ENCODE measurements around the gene PDE1C. TPM values are rescaled to one million over a fixed set of nuclear protein-coding genes. Genes with fewer than 3 reads are reported as not detected.

PDE1C gene
- total and polyA plus RNA-seq, 7 experiments from 2014 or later = 0.21 TPM; not detected in 6

- Mint-ChIP-seq H3K4me1 (no peaks in the 10 kb centered on the region), H3K27me3 (no peaks in the 10 kb centered on the region), H3K36me3 (no peaks in the 10 kb centered on the region), H3K4me3 (no peak overlapping the region), H3K9me3 (peaks cover 0 to 28% (median 7%) of the 10 kb centered on the region in 11 donors), H3K27ac (no peak overlapping the region)
- Histone ChIP-seq H3K27me3 (ENCODE audit: control insufficient read depth in 2 of 2, insufficient read depth in 2 of 2, low read length in 2 of 2) (no peaks in the 10 kb centered on the region), H3K4me3 (ENCODE audit: low read length) (no peak overlapping the region), H3K27ac (ENCODE audit: low read depth, low read length) (no peak overlapping the region), H3K4me1 (ENCODE audit: control insufficient read depth in 2 of 2, insufficient read depth in 2 of 2, low read length in 2 of 2) (no peaks in the 10 kb centered on the region), H3K36me3 (ENCODE audit: control insufficient read depth in 2 of 3, insufficient read depth in 3 of 3, low read length in 3 of 3) (no peaks in the 10 kb centered on the region), H3K9me3 (ENCODE audit: control insufficient read depth in 2 of 3, low read length in 3 of 3) (no peaks in the 10 kb centered on the region)
- ChIA-PET POLR2A (no interaction called here), CTCF (no interaction called here)
- ATAC-seq (no peak), DNase-seq (no peak)
- intact Hi-C loops (cut with micrococcal nuclease) = no loop called here
Observed at GRCh38 chr7:32103361-32103760, 33.2 kb upstream of the PDE1C start.

GRCh38 chr7:32102432-32102873, 32.2 kb upstream of the PDE1C start:
- no peak overlapping the region for H3K4me3 ChIP-seq (ENCODE audit: low read length)
- H3K4me1 Mint-ChIP-seq = no peaks in the 10 kb centered on the region
- no peak for DNase-seq
- intact Hi-C loops (cut with micrococcal nuclease) = no loop called here
- CTCF ChIA-PET = no interaction called here
- H3K9me3 Mint-ChIP-seq = peaks cover 0 to 27% (median 6%) of the 10 kb centered on the region in 11 donors
- H3K4me3 Mint-ChIP-seq = no peak overlapping the region
- no peaks in the 10 kb centered on the region for H3K27me3 ChIP-seq (ENCODE audit: control insufficient read depth in 2 of 2, insufficient read depth in 2 of 2, low read length in 2 of 2)
- H3K36me3 Mint-ChIP-seq = no peaks in the 10 kb centered on the region
- H3K27ac ChIP-seq (ENCODE audit: low read depth, low read length) = no peak overlapping the region
- ATAC-seq = no peak
- POLR2A ChIA-PET = no interaction called here
- H3K36me3 ChIP-seq (ENCODE audit: control insufficient read depth in 2 of 3, insufficient read depth in 3 of 3, low read length in 3 of 3) = no peaks in the 10 kb centered on the region
- H3K27ac Mint-ChIP-seq = no peak overlapping the region
- no peaks in the 10 kb centered on the region for H3K27me3 Mint-ChIP-seq
- H3K4me1 ChIP-seq (ENCODE audit: control insufficient read depth in 2 of 2, insufficient read depth in 2 of 2, low read length in 2 of 2) = no peaks in the 10 kb centered on the region
- no peaks in the 10 kb centered on the region for H3K9me3 ChIP-seq (ENCODE audit: control insufficient read depth in 2 of 3, low read length in 3 of 3)

DNA sequence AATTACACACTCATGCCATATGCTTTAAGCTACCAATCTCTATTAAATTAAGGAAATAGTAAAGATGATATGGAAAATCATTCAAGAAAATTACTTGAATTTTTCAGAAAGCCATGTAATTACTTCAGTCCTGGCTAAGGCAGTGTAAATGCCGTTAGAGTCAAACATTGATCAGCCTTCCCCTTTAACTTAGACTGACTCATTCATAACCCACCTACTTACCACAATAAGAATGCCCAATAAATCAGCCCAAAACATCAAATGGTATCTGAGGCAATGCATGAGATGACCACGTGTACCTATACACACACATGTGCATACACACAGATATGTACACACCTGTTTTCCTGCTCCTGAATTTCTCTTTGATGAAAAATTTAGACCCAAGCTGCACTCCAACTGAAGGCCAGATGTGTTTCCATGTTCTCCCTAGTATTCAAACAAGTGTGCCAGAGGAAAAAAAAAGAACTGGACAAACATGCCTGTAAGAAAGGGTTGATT, 30.2 kb upstream of the PDE1C start:
- DNase-seq = no peak
- ATAC-seq = no peak
- H3K27me3 Mint-ChIP-seq = no peaks in the 10 kb centered on the region
- H3K4me1 Mint-ChIP-seq = no peaks in the 10 kb centered on the region
- intact Hi-C loops (cut with micrococcal nuclease) = no loop called here
- no peaks in the 10 kb centered on the region for H3K9me3 ChIP-seq (ENCODE audit: control insufficient read depth in 2 of 3, low read length in 3 of 3)
- H3K4me1 ChIP-seq (ENCODE audit: control insufficient read depth in 2 of 2, insufficient read depth in 2 of 2, low read length in 2 of 2) = no peaks in the 10 kb centered on the region
- POLR2A ChIA-PET = no interaction called here
- peaks cover 0 to 14% (median 3%) of the 10 kb centered on the region in 11 donors for H3K9me3 Mint-ChIP-seq
- H3K27ac ChIP-seq (ENCODE audit: low read depth, low read length) = no peak overlapping the region
- H3K27me3 ChIP-seq (ENCODE audit: control insufficient read depth in 2 of 2, insufficient read depth in 2 of 2, low read length in 2 of 2) = no peaks in the 10 kb centered on the region
- no peak overlapping the region for H3K27ac Mint-ChIP-seq
- no peak overlapping the region for H3K4me3 Mint-ChIP-seq
- H3K4me3 ChIP-seq (ENCODE audit: low read length) = no peak overlapping the region
- H3K36me3 ChIP-seq (ENCODE audit: control insufficient read depth in 2 of 3, insufficient read depth in 3 of 3, low read length in 3 of 3) = no peaks in the 10 kb centered on the region
- H3K36me3 Mint-ChIP-seq = no peaks in the 10 kb centered on the region
- CTCF ChIA-PET = no interaction called here

GRCh38 chr7:32094516-32094915, 24.3 kb upstream of the PDE1C start:
- H3K36me3 Mint-ChIP-seq = peaks cover 0 to 5% (median 0%) of the 10 kb centered on the region in 5 donors
- Histone ChIP-seq H3K27ac (ENCODE audit: low read depth, low read length) (no peak overlapping the region), H3K36me3 (ENCODE audit: control insufficient read depth in 2 of 3, insufficient read depth in 3 of 3, low read length in 3 of 3) (no peaks in the 10 kb centered on the region), H3K27me3 (ENCODE audit: control insufficient read depth in 2 of 2, insufficient read depth in 2 of 2, low read length in 2 of 2) (no peaks in the 10 kb centered on the region), H3K4me1 (ENCODE audit: control insufficient read depth in 2 of 2, insufficient read depth in 2 of 2, low read length in 2 of 2) (no peaks in the 10 kb centered on the region), H3K9me3 (ENCODE audit: control insufficient read depth in 2 of 3, low read length in 3 of 3) (no peaks in the 10 kb centered on the region), H3K4me3 (ENCODE audit: low read length) (no peak overlapping the region)
- no peak overlapping the region for H3K27ac Mint-ChIP-seq
- H3K4me3 Mint-ChIP-seq = no peak overlapping the region
- intact Hi-C loops (cut with micrococcal nuclease) = no loop called here
- no peak for ATAC-seq
- ChIA-PET POLR2A (no interaction called here), CTCF (no interaction called here)
- no peak for DNase-seq
- no peaks in the 10 kb centered on the region for H3K27me3 Mint-ChIP-seq
- H3K4me1 Mint-ChIP-seq = no peaks in the 10 kb centered on the region
- H3K9me3 Mint-ChIP-seq = peaks cover 0 to 9% (median 2%) of the 10 kb centered on the region in 11 donors

DNA sequence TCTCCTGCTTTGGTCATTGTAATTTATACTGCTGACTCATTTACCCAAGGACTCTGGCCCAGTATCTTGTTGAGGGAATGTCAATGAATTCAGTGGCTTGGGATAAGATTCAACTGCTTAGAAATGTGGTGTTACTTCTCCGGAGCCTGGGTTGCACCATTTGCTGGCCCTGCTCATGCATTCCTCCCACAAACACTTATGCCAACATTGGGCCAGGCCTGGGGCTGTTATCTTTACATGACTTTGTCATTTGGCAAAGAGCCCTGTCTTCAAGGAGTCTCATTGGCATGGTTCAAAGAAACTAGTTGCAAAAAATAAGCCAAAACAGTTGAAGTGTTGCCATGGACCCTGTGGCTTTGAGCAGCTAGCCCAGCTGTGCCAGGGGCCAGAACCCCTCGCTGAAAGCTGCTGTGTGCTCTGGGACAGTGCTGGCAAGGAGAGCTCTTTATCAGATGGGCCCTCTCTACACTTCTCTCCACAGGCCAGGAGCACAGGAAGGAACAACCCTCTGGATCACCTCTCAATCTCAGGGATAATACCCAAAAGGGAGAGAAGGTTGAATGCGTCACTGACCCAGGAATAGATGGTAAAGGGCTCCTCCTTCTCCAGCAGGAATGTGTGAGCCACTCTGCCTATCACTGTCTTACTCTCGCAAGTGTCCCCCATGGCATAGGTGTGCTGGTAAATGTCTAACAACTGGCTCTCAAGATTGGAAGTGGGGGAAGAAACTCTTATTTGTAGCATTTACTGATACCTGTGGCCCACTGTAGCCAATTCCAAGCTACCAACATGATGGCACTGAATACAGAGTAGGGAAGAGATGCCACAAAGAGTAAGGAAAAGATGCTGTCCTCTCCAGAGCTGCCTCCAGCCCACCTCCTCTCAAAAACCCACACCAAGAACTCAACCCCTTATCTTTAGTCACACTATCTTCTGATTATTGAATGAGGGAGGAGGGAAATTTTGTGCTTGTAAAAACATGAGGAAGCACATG, 23.5 kb upstream of the PDE1C start:
- no peak overlapping the region for H3K4me3 Mint-ChIP-seq
- H3K4me1 ChIP-seq (ENCODE audit: control insufficient read depth in 2 of 2, insufficient read depth in 2 of 2, low read length in 2 of 2) = no peaks in the 10 kb centered on the region
- ATAC-seq = no peak
- ChIA-PET POLR2A (no interaction called here), CTCF (no interaction called here)
- H3K36me3 Mint-ChIP-seq = peaks cover 0 to 5% (median 0%) of the 10 kb centered on the region in 5 donors
- no peaks in the 10 kb centered on the region for H3K36me3 ChIP-seq (ENCODE audit: control insufficient read depth in 2 of 3, insufficient read depth in 3 of 3, low read length in 3 of 3)
- intact Hi-C loops (cut with micrococcal nuclease) = no loop called here
- H3K27ac Mint-ChIP-seq = no peak overlapping the region
- no peaks in the 10 kb centered on the region for H3K4me1 Mint-ChIP-seq
- H3K27me3 Mint-ChIP-seq = no peaks in the 10 kb centered on the region
- H3K27ac ChIP-seq (ENCODE audit: low read depth, low read length) = no peak overlapping the region
- H3K27me3 ChIP-seq (ENCODE audit: control insufficient read depth in 2 of 2, insufficient read depth in 2 of 2, low read length in 2 of 2) = no peaks in the 10 kb centered on the region
- H3K4me3 ChIP-seq (ENCODE audit: low read length) = no peak overlapping the region
- peaks cover 0 to 9% (median 2%) of the 10 kb centered on the region in 11 donors for H3K9me3 Mint-ChIP-seq
- no peak for DNase-seq
- H3K9me3 ChIP-seq (ENCODE audit: control insufficient read depth in 2 of 3, low read length in 3 of 3) = no peaks in the 10 kb centered on the region

- Mint-ChIP-seq H3K9me3 (peaks cover 0 to 9% (median 2%) of the 10 kb centered on the region in 11 donors), H3K4me1 (no peaks in the 10 kb centered on the region), H3K36me3 (peaks cover 0 to 5% (median 0%) of the 10 kb centered on the region in 5 donors), H3K27me3 (no peaks in the 10 kb centered on the region), H3K4me3 (no peak overlapping the region), H3K27ac (no peak overlapping the region)
- Histone ChIP-seq H3K9me3 (ENCODE audit: control insufficient read depth in 2 of 3, low read length in 3 of 3) (no peaks in the 10 kb centered on the region), H3K4me3 (ENCODE audit: low read length) (no peak overlapping the region), H3K27me3 (ENCODE audit: control insufficient read depth in 2 of 2, insufficient read depth in 2 of 2, low read length in 2 of 2) (no peaks in the 10 kb centered on the region), H3K4me1 (ENCODE audit: control insufficient read depth in 2 of 2, insufficient read depth in 2 of 2, low read length in 2 of 2) (no peaks in the 10 kb centered on the region), H3K36me3 (ENCODE audit: control insufficient read depth in 2 of 3, insufficient read depth in 3 of 3, low read length in 3 of 3) (no peaks in the 10 kb centered on the region), H3K27ac (ENCODE audit: low read depth, low read length) (no peak overlapping the region)
- ChIA-PET CTCF (no interaction called here), POLR2A (no interaction called here)
- no peak for DNase-seq
- no peak for ATAC-seq
- intact Hi-C loops (cut with micrococcal nuclease) = no loop called here
Observed at GRCh38 chr7:32092346-32092745, 22.1 kb upstream of the PDE1C start.

All from naive thymus-derived CD4-positive, alpha-beta T cell (primary cell).